NCI-H146 treated with DMSO at 0.1 percent for 48 hours (cell line): ENCODE results near the gene TMPRSS12.
"Not testable (repeated sequence)": the region's sequence is repeated elsewhere in the genome, so short reads cannot be mapped to it uniquely, and the experiment has no call there.

Experiments used
- DNase-seq: peaks from one replicate; lab custom pipeline; 2025; ENCODE audit not compliant: unreplicated experiment; lab: John Stamatoyannopoulos, UW

The TMPRSS12 gene

DNA sequence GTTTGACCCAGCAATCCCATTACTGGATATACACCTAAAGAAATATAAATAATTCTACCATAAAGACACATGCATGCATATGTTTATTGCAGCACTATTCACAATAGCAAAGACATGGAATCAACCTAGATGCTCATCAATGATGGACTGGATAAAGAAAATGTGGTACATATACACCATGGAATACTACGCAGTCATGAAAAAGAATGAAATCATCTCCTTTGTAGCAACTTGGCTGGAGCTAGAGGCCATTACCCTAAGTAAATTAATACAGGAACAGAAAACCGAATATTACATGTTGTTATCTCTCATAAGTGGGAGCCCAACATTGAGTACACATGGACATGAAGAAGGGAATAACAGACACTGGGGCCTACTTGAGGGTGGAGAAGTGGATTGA lies 13.0 kb downstream of the TMPRSS12 start:
- not testable (repeated sequence) for DNase-seq

DNA sequence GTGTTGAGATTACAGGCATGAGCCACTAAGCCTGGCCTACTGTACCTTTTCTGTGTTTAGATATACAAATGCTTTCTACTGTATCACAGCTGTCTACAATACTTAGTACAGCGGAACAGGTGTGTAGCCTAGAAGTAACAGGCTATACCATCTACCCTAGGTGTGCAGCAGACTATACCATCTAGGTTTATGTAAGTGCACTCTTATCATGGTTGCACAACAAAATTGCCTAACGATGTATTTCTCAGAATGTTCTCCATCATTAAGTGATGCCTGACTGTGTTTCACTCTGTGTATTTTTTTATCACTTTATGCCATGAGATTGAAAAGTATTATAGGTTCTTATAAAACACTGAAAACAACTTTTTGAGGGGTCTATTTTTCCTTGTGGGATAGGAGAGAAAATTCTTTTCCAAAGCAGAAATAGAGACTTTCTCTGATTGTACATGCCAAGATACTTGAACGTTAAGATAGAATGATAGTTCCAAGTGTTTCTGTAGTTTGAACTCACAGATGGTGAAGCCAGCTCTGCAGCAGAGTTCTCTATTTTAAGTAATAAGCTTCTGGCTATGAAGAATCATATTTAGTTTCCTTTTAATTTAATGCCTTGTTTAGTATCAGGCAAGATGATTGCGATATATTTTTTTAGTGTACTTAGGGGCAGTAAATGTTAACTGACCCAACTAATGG lies 17.0 kb downstream of the TMPRSS12 start:
- DNase-seq, result no peak

DNA sequence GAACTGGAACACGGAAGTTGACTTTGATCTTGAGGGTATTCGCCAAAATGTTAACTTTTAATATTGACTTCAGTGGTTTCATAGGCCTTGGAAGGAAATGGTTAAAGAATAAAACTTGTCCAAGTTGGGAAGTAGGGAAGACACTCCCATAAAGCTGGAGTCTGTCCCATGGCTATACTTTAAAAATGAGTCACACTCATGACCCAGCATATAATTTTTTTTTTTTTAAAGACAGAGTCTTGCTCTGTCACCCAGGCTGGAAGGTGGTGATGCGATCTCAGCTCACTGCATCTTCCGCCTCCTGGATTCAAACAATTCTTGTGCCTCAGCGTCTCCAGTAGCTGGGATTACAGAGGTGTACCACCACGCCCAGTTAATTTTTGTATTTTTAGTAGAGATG lies 19.6 kb downstream of the TMPRSS12 start:
- no peak for DNase-seq

DNA sequence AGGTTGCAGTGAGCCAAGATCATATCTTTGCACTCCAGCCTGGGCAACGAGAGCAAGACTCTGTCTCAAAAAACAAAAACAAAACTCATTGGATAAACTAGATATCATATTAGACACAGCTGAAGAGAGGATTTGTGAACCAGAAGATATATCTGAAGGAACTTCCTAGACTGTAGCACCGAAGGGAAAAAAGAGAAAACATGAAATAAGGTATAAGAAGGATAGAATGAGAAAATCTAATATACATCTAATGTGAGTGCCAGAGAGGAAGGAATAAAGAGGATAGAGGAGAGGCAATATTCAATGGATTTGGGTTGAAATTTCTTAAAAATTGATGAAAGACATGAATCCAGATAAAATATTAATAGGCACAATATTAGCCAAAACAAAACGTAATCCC lies 22.5 kb downstream of the TMPRSS12 start:
- DNase-seq, result no peak

DNA sequence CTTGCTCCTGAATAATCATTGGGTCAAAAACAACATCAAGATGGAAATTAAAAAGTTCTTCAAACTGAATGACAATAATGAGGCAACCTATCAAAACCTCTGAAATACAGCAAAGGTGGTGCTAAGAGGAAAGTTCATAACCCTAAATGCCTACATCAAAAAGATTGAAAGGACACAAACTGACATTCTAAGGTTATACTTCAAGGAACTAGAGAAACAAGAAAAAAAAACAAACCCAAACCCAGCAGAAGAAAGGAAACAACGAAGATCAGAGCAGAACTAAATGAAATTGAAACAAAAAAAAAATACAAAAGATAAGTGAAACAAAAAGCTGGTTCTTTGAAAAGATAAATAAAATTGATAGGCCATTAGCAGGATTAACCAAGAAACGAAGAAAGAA lies 26.2 kb downstream of the TMPRSS12 start:
- DNase-seq, result not testable (repeated sequence)

DNA sequence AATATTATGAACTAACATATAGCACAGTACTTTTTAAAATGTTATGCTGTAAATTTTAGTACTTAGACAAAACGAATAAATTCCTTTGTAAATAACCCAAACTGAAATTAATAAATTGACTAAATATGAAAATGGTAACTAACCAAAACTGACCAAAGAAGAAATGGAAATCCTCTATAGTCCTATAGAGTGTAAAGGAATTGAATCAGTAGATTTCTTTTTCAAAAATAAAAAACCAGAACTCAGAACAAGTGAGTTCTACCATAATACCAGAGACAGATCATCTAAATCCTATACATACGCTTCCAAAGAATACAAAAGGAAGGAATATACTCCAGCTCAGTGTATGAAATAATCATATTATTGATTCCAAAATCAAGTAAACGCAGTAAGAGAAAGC lies 39.8 kb downstream of the TMPRSS12 start:
- DNase-seq, result no peak

DNA sequence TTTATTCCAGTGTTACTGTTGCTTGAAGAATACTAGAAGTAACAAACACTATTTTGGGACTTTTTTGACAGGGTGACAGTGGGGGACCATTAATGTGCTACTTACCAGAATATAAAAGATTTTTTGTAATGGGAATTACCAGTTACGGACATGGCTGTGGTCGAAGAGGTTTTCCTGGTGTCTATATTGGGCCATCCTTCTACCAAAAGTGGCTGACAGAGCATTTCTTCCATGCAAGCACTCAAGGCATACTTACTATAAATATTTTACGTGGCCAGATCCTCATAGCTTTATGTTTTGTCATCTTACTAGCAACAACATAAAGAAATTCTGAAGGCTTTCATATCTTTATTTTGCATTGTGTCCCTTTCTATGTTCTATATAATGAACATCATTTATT lies 44.5 kb downstream of the TMPRSS12 start:
- no peak for DNase-seq

DNA sequence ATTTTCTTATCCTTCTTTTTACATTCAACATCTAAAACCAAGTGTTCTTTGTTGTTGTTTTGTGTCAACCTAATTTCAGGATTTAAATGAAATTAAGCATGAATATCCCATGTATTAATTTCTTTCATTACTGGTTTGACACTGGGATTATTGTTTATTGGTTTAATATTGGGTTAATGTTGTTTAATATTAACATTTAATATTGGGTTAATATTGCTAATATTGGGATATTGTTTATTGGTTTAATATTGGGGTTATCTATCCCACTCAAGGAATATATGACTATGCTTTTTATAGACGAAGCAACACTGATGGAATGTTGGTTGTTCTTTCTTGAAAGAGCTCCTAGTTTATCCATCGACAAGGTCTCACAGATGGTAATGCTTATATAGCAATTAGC lies 45.9 kb downstream of the TMPRSS12 start:
- no peak for DNase-seq

DNA sequence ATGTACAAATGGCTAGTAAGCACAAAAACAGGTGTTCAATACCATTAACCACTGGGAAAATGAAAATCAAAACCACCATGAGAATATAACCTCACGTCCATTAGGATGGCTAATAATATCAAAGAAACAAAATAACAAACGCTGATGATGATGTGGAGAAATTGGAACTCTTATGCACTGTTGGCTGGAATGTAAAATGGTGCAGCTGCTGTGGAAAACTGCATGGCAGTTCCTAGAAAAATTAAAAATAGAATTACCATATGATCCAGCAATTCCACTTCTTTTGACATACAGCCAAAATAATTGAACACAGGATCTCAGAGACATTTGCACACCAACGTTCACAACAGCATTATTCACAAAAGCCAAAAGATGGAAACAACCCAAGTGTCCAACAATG lies 51.5 kb downstream of the TMPRSS12 start:
- DNase-seq, result no peak

DNA sequence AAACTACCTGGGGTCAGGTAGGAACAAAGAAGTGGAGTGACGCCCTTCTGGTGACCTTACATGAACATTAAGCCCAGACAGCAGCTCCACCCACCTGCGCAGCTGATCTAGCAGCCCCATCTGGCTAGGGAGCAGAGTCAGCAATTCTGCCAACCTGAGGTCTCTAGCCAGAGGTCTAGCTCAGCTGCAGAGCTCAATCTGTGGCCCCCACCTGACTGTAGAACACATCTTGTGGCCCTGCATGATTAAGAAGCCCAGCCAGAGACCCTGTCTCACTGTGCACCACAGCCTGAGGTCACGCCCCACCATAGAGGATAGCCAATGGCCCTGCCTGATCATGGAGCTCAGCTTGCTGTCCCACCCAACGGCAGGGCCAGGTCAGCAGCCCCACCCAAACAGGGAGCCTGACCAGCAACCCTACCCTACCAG lies 59.0 kb downstream of the TMPRSS12 start:
- DNase-seq, result no peak

DNA sequence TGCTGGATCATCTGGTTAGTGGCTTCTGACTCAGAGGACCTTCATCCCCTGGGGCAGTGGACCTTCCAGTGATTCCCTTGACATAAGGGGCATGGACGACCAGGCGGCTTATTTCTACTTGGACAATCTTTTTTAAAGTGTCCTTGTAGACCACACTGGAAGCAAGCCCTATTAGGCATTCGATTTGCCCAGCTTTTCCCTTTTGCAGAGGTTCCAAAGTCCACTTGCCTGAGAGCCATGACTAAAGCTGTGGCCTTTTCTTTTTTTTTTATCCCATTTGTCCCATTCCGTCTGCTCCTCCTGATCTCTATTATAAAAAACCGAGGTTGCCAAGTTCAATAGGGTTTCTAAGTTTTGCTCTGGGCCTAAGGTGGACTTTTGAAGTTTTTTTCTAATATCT lies 65.8 kb downstream of the TMPRSS12 start:
- DNase-seq, result not testable (repeated sequence)

DNA sequence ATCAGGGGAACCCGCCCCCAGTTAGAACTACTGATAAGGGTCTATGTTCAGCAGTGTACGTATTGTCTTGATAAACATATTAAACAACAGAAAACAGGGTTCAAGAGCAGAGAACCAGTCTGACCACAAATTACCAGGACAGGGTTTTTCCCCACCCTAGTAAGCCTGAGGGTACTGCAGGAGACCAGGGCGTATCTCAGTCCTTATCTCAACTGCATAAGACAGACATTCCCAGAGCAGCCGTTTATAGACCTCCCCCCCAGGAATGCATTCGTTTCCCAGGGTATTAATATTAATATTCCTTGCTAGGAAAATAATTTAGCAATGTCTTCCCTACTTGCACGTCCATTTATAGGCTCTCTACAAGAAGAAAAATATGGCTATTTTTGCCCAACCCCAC lies 69.6 kb downstream of the TMPRSS12 start:
- DNase-seq, result not testable (repeated sequence)

DNA sequence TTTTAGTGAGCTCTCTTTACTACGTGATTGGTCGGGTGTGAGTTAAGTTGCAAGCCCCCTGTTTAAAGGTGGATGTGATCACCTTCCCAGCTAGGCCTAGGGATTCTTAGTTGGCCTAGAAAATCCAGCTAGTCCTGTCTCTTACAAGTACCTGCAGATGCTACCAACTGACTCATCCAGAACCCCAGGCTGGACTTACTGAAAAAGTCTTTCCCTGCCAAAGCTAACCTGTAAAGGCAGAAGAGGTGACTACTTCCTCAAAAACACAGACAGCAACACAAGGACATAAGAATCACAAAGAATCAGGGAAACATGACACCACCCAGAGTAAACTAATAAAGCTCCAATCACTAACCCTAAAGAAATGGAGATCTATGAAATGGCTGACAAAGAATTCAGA lies 70.5 kb downstream of the TMPRSS12 start:
- no peak for DNase-seq

DNA sequence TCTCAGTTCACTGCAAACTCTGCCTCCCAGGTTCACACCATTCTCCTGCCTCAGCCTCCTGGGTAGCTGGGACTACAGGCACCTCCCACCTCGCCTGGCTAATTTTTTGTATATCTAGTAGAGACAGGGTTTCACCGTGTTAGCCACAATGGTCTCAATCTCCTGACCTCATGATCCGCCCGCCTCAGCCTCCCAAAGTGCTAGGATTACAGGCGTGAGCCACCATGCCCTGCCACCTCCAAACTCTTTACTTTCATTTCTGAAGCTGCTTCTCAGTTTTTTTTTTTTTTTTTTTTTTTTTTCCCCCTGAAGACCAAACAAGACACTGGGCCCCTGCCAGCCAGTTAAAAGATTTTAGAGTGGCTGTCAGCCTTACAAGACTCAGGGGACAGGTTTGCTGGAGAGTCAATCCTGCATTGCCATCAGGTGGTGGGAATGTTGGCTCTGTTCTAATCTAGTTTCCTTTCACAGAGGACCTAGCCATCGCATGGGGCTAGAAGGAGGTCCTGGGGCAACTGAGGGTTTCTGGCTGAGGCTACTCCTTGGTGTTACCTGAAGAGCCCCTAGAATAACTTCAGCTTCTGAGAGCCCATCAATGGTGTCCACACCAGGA lies 72.3 kb downstream of the TMPRSS12 start:
- DNase-seq, result no peak

DNA sequence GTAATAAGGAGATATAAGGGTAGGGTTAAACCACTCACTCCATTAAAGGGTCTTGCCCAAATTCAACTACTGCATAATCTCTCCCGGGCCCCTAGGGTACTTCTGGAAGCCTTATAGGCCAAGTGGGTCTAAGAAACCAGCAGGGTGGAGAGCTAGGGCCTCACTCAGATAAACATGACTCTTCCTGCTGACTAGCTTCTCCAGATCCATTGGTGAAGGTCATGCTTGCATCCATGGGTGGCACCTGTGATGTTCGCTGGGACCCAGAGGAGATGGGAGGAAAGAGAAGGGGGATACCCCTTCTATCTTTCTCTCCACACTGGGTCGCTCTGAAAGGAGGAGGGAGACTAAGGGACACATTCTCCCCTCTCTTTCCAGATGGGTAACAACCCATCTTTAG lies 73.6 kb downstream of the TMPRSS12 start:
- no peak for DNase-seq

DNA sequence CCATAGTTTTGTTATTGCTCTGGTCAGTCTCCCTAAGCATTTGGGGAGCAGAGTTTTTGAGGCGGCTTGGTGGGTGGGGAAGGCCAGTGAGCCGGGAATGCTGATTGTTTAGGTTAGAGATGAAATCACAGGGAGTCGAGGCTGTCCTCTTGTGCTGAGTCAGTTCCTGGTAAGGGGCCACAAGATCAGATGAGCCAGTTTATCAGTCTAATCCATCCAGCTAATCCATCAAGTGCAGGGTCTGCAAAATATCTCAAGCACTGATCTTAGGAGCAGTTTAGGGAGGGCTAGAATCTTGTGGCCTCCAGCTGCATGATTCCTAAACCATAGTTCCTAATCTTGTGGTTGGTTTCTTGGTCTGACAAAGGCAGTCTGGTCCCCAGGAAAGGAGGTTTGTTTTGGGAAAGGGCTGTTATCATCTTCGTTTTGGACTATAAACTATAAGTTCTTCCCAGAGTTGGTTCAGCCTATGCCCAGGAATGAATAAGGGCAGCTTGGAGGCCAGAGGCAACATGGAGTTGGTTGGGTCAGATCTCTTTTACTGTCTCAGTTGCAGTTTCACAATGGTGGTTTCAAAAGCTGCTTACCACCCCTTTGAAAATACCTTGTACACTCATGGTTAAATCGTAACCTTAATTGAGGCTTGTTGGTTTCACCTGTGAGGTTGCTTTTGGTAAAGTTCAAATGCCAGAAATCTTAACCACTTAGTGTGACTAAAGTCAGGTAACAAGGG lies 76.0 kb downstream of the TMPRSS12 start:
- no peak for DNase-seq

DNA sequence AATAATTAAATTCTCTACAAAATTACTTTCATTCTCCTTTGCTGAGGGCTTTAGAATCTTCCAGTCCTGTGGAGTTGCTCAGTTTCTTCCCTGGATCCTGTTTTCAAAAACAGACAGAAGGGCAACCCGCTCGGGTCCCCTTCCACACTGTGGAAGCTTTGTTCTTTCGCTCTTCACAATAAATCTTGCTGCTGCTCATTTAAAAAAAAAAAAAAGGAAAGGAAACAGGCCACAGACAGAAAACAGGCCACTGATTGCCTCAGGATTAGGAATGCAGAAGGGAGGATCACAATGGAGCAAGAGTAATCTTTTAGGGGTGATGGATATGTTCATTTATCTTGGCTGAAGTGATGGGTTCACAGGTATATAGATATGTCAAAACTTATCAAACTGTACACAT lies 80.1 kb downstream of the TMPRSS12 start:
- no peak for DNase-seq

DNA sequence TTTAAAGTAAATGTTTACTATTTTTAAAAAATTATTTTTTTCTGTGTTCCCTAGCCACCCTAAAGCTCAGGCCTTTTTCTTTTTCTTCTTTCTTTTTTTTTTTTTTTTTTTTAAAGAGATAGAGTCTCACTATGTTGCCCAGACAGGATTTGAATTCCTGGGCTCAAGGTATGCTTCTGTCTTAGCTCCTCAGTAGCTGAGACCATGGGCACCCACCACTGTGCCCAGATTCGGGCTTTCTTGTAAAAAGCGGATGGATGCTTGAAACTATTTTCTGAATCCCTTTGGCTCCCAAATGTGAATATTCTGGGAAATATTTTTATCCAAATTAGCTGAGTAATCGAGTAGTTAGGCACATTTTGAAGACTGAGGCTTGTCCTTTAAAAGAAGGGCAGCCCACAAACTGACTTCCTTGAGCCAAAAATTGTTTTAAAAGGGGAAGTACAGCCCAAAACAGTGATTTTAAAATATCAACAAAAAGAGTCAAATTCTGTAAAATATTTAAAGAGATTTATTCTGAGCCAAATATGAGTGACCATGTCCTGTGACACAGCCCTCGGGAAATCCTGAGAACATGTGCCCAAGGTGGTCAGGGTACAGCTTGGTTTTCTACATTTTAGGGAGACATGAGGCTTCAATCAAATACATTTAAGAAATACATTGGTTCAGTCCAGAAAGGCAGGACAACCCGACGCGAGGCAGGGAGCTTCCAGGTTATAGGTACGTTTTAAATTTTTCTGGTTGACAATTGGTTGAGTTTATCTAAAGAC lies 80.8 kb downstream of the TMPRSS12 start:
- no peak for DNase-seq

DNA sequence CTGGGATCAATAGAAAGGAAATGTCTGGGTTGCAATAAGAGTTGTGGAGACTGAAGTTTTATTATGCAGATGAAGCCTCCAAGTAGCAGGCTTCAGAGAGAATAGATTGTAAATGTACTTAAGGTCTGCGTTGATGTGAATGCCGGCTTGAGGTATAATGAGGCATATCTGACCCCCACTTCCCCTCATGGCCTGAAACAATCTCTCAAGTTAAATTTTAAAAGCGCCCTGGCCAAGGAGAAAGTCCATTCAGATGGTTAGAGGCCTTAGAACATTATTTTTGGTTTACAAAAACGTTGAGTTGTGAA lies 81.4 kb downstream of the TMPRSS12 start:
- DNase-seq, result peak; percentile 73

DNA sequence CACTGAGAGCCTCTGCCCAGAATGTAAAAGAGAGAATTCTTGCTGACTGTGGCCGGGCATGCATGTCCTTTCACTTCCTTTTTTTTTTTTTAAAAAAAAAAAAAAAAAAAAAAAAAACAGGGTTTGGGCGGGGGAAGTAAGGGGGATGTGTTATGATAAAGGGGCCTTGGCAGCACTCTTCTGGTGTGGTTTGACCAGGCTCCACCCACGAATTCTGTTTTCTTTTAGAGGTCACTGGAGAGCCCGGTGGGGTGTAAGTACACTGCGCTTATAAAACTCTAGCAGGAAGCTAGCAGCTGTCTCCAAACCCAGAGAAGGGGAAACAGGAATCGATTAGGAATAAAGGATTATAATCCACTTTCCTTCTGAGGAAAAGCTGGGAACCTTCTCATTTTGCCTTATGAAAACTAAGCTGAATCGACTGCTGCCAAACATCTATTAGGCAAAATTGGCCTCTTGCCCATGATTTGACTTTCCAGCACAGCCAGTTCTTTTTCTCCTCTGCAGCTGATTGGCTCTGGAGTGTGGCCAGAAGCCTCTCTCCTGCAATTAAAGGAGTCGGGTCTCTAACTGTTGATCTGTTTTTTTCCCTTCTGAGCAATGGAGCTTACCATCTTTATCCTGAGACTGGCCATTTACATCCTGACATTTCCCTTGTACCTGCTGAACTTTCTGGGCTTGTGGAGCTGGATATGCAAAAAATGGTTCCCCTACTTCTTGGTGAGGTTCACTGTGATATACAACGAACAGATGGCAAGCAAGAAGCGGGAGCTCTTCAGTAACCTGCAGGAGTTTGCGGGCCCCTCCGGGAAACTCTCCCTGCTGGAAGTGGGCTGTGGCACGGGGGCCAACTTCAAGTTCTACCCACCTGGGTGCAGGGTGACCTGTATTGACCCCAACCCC lies 82.0 kb downstream of the TMPRSS12 start:
- peak; percentile 90 for DNase-seq

DNA sequence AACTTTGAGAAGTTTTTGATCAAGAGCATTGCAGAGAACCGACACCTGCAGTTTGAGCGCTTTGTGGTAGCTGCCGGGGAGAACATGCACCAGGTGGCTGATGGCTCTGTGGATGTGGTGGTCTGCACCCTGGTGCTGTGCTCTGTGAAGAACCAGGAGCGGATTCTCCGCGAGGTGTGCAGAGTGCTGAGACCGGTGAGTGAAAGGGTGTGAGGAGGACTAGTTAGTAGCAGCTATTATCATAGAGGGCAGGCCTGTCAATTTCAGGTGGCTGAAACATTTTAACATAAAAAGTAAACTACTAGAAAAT lies 82.6 kb downstream of the TMPRSS12 start:
- no peak for DNase-seq
